Measurements from ENCODE around the gene NSG1. TPM values are rescaled to one million over a fixed set of nuclear protein-coding genes. Genes with fewer than 3 reads are reported as not detected.

NSG1 gene
- total and polyA plus RNA-seq, 9 of the 15 experiments (the other 6 are each of a cell fraction or from before 2014, with no cell fraction given): not detected

DNA sequence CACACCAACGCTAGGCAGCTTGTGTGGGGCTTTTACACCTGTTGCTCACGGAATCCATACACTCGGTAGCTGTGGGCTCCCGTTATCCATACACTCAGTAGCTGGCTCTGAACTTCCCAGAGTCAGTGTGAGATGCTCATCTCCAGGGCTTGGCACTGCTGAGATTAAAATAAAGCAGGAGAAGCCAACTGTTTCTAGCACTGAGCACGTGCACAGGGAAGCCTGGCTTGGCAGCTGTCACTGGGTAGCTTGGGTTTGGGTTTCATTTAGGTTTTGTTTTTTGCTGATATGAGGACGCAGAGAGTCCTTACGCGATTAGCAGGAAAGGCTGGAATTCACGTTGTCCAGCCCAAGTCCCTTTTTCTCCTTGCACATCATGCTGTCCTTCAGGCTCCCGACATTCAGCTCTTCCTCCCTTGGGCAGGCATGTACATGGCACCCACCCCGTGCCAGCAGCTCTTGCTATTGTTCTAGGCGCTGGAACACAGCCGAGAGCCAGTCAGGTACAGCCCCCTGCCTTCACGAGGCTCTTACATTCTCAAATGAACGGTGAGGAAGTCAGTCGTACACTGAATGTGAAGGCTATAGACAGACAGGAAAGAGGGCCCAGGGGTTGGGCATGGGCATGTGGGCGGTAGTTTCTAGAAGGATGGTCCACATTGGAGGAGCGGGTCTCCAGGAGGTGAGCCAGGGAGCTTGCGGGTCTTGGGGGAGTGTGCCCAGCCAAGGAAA, 25.9 kb downstream of the NSG1 start (continued):
- TF ChIP-seq, protein P1, sequence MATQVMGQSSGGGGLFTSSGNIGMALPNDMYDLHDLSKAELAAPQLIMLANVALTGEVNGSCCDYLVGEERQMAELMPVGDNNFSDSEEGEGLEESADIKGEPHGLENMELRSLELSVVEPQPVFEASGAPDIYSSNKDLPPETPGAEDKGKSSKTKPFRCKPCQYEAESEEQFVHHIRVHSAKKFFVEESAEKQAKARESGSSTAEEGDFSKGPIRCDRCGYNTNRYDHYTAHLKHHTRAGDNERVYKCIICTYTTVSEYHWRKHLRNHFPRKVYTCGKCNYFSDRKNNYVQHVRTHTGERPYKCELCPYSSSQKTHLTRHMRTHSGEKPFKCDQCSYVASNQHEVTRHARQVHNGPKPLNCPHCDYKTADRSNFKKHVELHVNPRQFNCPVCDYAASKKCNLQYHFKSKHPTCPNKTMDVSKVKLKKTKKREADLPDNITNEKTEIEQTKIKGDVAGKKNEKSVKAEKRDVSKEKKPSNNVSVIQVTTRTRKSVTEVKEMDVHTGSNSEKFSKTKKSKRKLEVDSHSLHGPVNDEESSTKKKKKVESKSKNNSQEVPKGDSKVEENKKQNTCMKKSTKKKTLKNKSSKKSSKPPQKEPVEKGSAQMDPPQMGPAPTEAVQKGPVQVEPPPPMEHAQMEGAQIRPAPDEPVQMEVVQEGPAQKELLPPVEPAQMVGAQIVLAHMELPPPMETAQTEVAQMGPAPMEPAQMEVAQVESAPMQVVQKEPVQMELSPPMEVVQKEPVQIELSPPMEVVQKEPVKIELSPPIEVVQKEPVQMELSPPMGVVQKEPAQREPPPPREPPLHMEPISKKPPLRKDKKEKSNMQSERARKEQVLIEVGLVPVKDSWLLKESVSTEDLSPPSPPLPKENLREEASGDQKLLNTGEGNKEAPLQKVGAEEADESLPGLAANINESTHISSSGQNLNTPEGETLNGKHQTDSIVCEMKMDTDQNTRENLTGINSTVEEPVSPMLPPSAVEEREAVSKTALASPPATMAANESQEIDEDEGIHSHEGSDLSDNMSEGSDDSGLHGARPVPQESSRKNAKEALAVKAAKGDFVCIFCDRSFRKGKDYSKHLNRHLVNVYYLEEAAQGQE (IDR thresholded peaks at IDR 0.05; ENCODE audit: borderline replicate concordance): no peak
- TF ChIP-seq, protein P1 (CRISPR knock-in tag; IDR thresholded peaks at IDR 0.05; ENCODE audit: low read depth): no peak
